Cardiac muscle cell (in vitro differentiated cells and primary cell): ENCODE measurements around the gene MYO15A. TPM values are rescaled to one million over a fixed set of nuclear protein-coding genes. Genes with fewer than 3 reads are reported as not detected.
A peak's percentile ranks its signal among the peaks of the same experiment; 100 is the strongest.

Experiments used
- DNase-seq, 2 donors: peaks; one replicate each; pipeline versions ENCODE4 v3.0.0 to v3.0.0-alpha.2; 2010 to 2017; ENCODE audit warnings: low read depth in 1 of 2, low spot score in 1 of 2
- H3K27ac ChIP-seq: fragments of 200-600 bp; sonication (generic); 2 replicates; pipeline ENCODE4 v1.5.1; 2016
- H3K27me3 ChIP-seq: fragments of 200-600 bp; sonication (generic); 2 replicates; pipeline ENCODE4 v1.6.0; 2016; ENCODE audit warnings: control low read depth
- H3K36me3 ChIP-seq: fragments of 200-600 bp; sonication (generic); 2 replicates; pipeline ENCODE4 v1.5.1; 2016; ENCODE audit warnings: control low read depth
- H3K4me1 ChIP-seq: fragments of 200-600 bp; sonication (generic); 2 replicates; pipeline ENCODE4 v1.8.1; 2017; ENCODE audit warnings: low read depth, mild to moderate bottlenecking, mixed run types
- H3K4me3 ChIP-seq: fragments of 200-600 bp; sonication (generic); 2 replicates; pipeline ENCODE4 v1.5.1; 2016; ENCODE audit warnings: mild to moderate bottlenecking
- H3K9me3 ChIP-seq: fragments of 200-600 bp; sonication (generic); 2 replicates; pipeline ENCODE4 v1.5.1; 2017; ENCODE audit warnings: low read depth, mild to moderate bottlenecking, control low read depth
- CTCF ChIP-seq: IDR thresholded peaks from 2 replicates; pipeline ENCODE4 v1.5.1; 2012; ENCODE audit warnings: low read depth, mild to moderate bottlenecking, low read length
- polyA plus RNA-seq: library from polyadenylated mRNA; unstranded; fragments of >200 nt; fragmentation: Nextera tagmentation; extraction: Ambion mirVana; gene quantifications from 2 replicates; pipeline ENCODE4 v1.2.1, GENCODE V29; 2016
- total RNA-seq: library from RNA; depleted of rRNA; stranded (reverse); fragments of >200 nt; gene quantifications from 2 replicates; pipeline ENCODE4 v1.2.3, GENCODE V29; 2016

The MYO15A gene
- total and polyA plus RNA-seq, 2 experiments from 2014 or later: 3.9 to 4.9 TPM

GRCh38 chr17:18079543-18079942 is 29.0 kb upstream of the MYO15A start:
- Histone ChIP-seq H3K9me3 (no peaks in the 10 kb centered on the region), H3K36me3 (no peaks in the 10 kb centered on the region), H3K27ac (no peak overlapping the region), H3K4me3 (no peak overlapping the region), H3K27me3 (no peaks in the 10 kb centered on the region), H3K4me1 (no peaks in the 10 kb centered on the region)
- no peak for TF ChIP-seq CTCF
- DNase-seq: no peak

DNA sequence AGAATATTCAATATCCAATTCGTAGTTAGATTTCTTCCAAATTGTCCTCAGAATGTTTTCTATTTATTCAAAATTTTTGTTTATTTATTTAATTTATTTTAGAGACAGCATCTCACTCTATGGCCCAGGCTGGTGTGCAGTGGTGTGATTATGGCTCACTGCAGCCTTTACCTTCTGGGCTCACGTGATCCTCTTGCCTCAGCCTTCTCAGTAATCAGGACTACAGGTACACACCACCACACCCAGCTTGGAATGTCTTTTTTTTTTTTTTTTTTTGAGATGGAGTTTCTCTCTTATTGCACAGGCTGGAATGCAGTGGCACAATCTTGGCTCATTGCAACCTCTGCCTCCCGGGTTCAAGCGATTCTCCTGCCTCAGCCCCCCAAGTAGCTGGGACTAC is 24.3 kb upstream of the MYO15A start:
- no peak for TF ChIP-seq CTCF
- H3K36me3 ChIP-seq: no peaks in the 10 kb centered on the region
- H3K27me3 ChIP-seq: no peaks in the 10 kb centered on the region
- no peak overlapping the region for H3K27ac ChIP-seq
- no peak for DNase-seq
- no peak overlapping the region for H3K4me3 ChIP-seq
- no peaks in the 10 kb centered on the region for H3K9me3 ChIP-seq
- peaks cover 3% of the 10 kb centered on the region for H3K4me1 ChIP-seq

GRCh38 chr17:18087610-18088491 is 20.7 kb upstream of the MYO15A start, which contains the start of gene DRG2:
DRG2 (plus strand) TSS chr17:18087948; CDS start chr17:18088024, 76 bp downstream.
- DNase-seq: peak; percentile 95 to 96
- TF ChIP-seq CTCF: no peak
- peak within 1 kb of the TSS; percentile 70 for H3K4me3 ChIP-seq
- H3K27ac ChIP-seq: peak within 1 kb of the TSS; percentile 81
- no peaks in the 10 kb centered on the region for H3K27me3 ChIP-seq
- no peaks in the 10 kb centered on the region for H3K9me3 ChIP-seq
- H3K36me3 ChIP-seq: no peaks in the 10 kb centered on the region
- H3K4me1 ChIP-seq: peaks cover 3% of the 10 kb centered on the region

DNA sequence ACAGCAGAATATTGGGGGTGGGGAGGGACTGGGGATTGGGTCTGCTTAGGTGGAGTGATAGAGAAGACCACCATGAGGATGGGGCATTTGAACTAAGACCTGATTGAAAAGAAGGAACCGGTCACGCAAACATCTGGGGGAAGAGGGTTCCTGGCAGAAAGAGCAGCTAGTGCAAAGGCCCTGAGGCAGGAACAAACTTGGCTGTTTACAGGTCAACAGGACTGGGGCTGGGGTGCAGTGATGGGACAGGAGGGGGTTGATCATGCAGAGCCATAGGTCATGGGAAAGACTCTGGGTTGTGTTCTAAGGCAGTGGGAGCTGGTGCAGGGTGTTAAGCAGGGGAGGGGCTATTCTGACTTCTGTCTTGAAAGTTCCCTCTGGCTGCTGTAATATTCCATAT is 18.9 kb upstream of the MYO15A start:
- Histone ChIP-seq H3K4me3 (no peak overlapping the region), H3K4me1 (peaks cover 3% of the 10 kb centered on the region), H3K27me3 (no peaks in the 10 kb centered on the region), H3K9me3 (no peaks in the 10 kb centered on the region), H3K27ac (no peak overlapping the region), H3K36me3 (no peaks in the 10 kb centered on the region)
- DNase-seq: no peak
- TF ChIP-seq CTCF: no peak

GRCh38 chr17:18093616-18094408 is 14.7 kb upstream of the MYO15A start:
- Histone ChIP-seq H3K27ac (no peak overlapping the region), H3K9me3 (no peaks in the 10 kb centered on the region), H3K36me3 (no peaks in the 10 kb centered on the region), H3K4me3 (no peak overlapping the region), H3K27me3 (no peaks in the 10 kb centered on the region), H3K4me1 (no peaks in the 10 kb centered on the region)
- DNase-seq: peak; percentile 47 to 87
- peak; percentile 66 for TF ChIP-seq CTCF
